Measurements from ENCODE around the gene VLDLR. TPM values are rescaled to one million over a fixed set of nuclear protein-coding genes. Genes with fewer than 3 reads are reported as not detected.

The VLDLR gene
- total and polyA plus RNA-seq, 12 donors: 17.9 to 153 (median 137) TPM

Other genes with a start within 250 kb of the VLDLR start
- gene KCNV2, start 95.7 kb downstream of the VLDLR start, total RNA-seq: not detected
- gene KCNV2, start 95.7 kb downstream of the VLDLR start, polyA plus RNA-seq: not detected
- 10 to 100 TPM; 12.4 to 25.2 (median 16.0) TPM for gene PUM3, start 222.3 kb downstream of the VLDLR start, total RNA-seq
- gene PUM3, start 222.3 kb downstream of the VLDLR start, polyA plus RNA-seq: 10 to 100 TPM; 15.4 to 24.7 TPM